ENCODE results near the gene ATF3.

The ATF3 gene

GRCh38 chr1:212582808-212583615 lies 25.5 kb upstream of the ATF3 start:
- H3K4me3 Mint-ChIP-seq: no peak overlapping the region
- peaks cover 12% of the 10 kb centered on the region for H3K27me3 Mint-ChIP-seq
- H3K9me3 Mint-ChIP-seq: no peaks in the 10 kb centered on the region

GRCh38 chr1:212583643-212584042 lies 24.9 kb upstream of the ATF3 start:
- Mint-ChIP-seq H3K36me3 (no peaks in the 10 kb centered on the region), H3K9me3 (no peaks in the 10 kb centered on the region), H3K4me3 (no peak overlapping the region), H3K27ac (no peak overlapping the region), H3K27me3 (peaks cover 8% of the 10 kb centered on the region), H3K4me1 (no peaks in the 10 kb centered on the region)

More at GRCh38 chr1:212582808-212583615, 25.5 kb upstream of the ATF3 start:
- Mint-ChIP-seq H3K36me3 (no peaks in the 10 kb centered on the region), H3K27ac (no peak overlapping the region), H3K4me1 (no peaks in the 10 kb centered on the region)

- Mint-ChIP-seq H3K4me3 (no peak overlapping the region), H3K9me3 (no peaks in the 10 kb centered on the region), H3K36me3 (no peaks in the 10 kb centered on the region), H3K4me1 (no peaks in the 10 kb centered on the region), H3K27me3 (peaks cover 8% of the 10 kb centered on the region), H3K27ac (no peak overlapping the region)
Observed at GRCh38 chr1:212584092-212584886, 24.3 kb upstream of the ATF3 start.

GRCh38 chr1:212585210-212585609 lies 23.4 kb upstream of the ATF3 start:
- H3K36me3 Mint-ChIP-seq: no peaks in the 10 kb centered on the region
- H3K4me3 Mint-ChIP-seq: no peak overlapping the region
- no peak overlapping the region for H3K27ac Mint-ChIP-seq
- H3K9me3 Mint-ChIP-seq: no peaks in the 10 kb centered on the region
- peaks cover 8% of the 10 kb centered on the region for H3K27me3 Mint-ChIP-seq
- H3K4me1 Mint-ChIP-seq: no peaks in the 10 kb centered on the region

GRCh38 chr1:212586206-212587015 lies 22.1 kb upstream of the ATF3 start:
- Mint-ChIP-seq H3K36me3 (no peaks in the 10 kb centered on the region), H3K9me3 (no peaks in the 10 kb centered on the region), H3K27me3 (peaks cover 8% of the 10 kb centered on the region), H3K27ac (no peak overlapping the region), H3K4me3 (no peak overlapping the region), H3K4me1 (no peaks in the 10 kb centered on the region)

GRCh38 chr1:212587016-212587887 lies 21.3 kb upstream of the ATF3 start:
- Mint-ChIP-seq H3K4me3 (no peak overlapping the region), H3K4me1 (no peaks in the 10 kb centered on the region), H3K9me3 (no peaks in the 10 kb centered on the region), H3K27me3 (peaks cover 8% of the 10 kb centered on the region), H3K36me3 (no peaks in the 10 kb centered on the region), H3K27ac (no peak overlapping the region)

GRCh38 chr1:212587888-212588510 lies 20.6 kb upstream of the ATF3 start:
- no peaks in the 10 kb centered on the region for H3K4me1 Mint-ChIP-seq
- no peak overlapping the region for H3K27ac Mint-ChIP-seq
- no peak overlapping the region for H3K4me3 Mint-ChIP-seq
- H3K27me3 Mint-ChIP-seq: peaks cover 8% of the 10 kb centered on the region
- no peaks in the 10 kb centered on the region for H3K36me3 Mint-ChIP-seq
- no peaks in the 10 kb centered on the region for H3K9me3 Mint-ChIP-seq

GRCh38 chr1:212589446-212589845 lies 19.1 kb upstream of the ATF3 start:
- Mint-ChIP-seq H3K4me3 (no peak overlapping the region), H3K27me3 (peaks cover 8% of the 10 kb centered on the region), H3K27ac (no peak overlapping the region), H3K36me3 (no peaks in the 10 kb centered on the region), H3K9me3 (no peaks in the 10 kb centered on the region), H3K4me1 (no peaks in the 10 kb centered on the region)

- peaks cover 5% of the 10 kb centered on the region for H3K27me3 Mint-ChIP-seq
- no peak overlapping the region for H3K27ac Mint-ChIP-seq
- peaks cover 18% of the 10 kb centered on the region for H3K4me1 Mint-ChIP-seq
Observed at GRCh38 chr1:212591922-212592321, 16.6 kb upstream of the ATF3 start.

GRCh38 chr1:212593821-212594251 lies 14.7 kb upstream of the ATF3 start:
- Mint-ChIP-seq H3K27ac (no peak overlapping the region), H3K27me3 (no peaks in the 10 kb centered on the region)

More at GRCh38 chr1:212591922-212592321, 16.6 kb upstream of the ATF3 start:
- Mint-ChIP-seq H3K4me3 (no peak overlapping the region), H3K36me3 (no peaks in the 10 kb centered on the region), H3K9me3 (no peaks in the 10 kb centered on the region)

GRCh38 chr1:212594640-212595039 lies 13.9 kb upstream of the ATF3 start:
- H3K36me3 Mint-ChIP-seq: no peaks in the 10 kb centered on the region
- no peaks in the 10 kb centered on the region for H3K27me3 Mint-ChIP-seq
- no peaks in the 10 kb centered on the region for H3K9me3 Mint-ChIP-seq
- no peak overlapping the region for H3K27ac Mint-ChIP-seq
- H3K4me1 Mint-ChIP-seq: peaks cover 25% of the 10 kb centered on the region
- H3K4me3 Mint-ChIP-seq: no peak overlapping the region

More at GRCh38 chr1:212593821-212594251, 14.7 kb upstream of the ATF3 start:
- Mint-ChIP-seq H3K4me1 (peaks cover 25% of the 10 kb centered on the region), H3K9me3 (no peaks in the 10 kb centered on the region), H3K4me3 (no peak overlapping the region), H3K36me3 (no peaks in the 10 kb centered on the region)

GRCh38 chr1:212595229-212595628 lies 13.3 kb upstream of the ATF3 start:
- Mint-ChIP-seq H3K4me1 (peaks cover 25% of the 10 kb centered on the region), H3K36me3 (no peaks in the 10 kb centered on the region), H3K27me3 (peaks cover 3% of the 10 kb centered on the region), H3K9me3 (no peaks in the 10 kb centered on the region), H3K4me3 (no peak overlapping the region), H3K27ac (peak overlapping the region; percentile 96)

GRCh38 chr1:212595787-212596714 lies 12.5 kb upstream of the ATF3 start:
- no peaks in the 10 kb centered on the region for H3K36me3 Mint-ChIP-seq
- peaks cover 29% of the 10 kb centered on the region for H3K4me1 Mint-ChIP-seq
- peak overlapping the region; percentile 97 for H3K27ac Mint-ChIP-seq
- H3K4me3 Mint-ChIP-seq: peak overlapping the region; percentile 70
- H3K27me3 Mint-ChIP-seq: peaks cover 4% of the 10 kb centered on the region
- H3K9me3 Mint-ChIP-seq: no peaks in the 10 kb centered on the region

All from activated naive CD4-positive, alpha-beta T cell treated with anti-CD3 and anti-CD28 coated beads, Interleukin-2, amount 50 U/mL, for 24 hours (primary cell).